Right lobe of liver (tissue), 4 donors: ENCODE data around the gene STH.

ENCODE experiments used
- CTCF ChIP-seq, 4 donors: fragments of 200-600 bp in 3 of 4; fragments of 450-650 bp in 1 of 4; IDR thresholded peaks; one replicate each; pipeline versions ENCODE4 v1.5.1 to v1.8.0; 2016 to 2022; ENCODE audit warnings: antibody characterized with exemption in 4 of 4, mild to moderate bottlenecking in 2 of 4
- POLR2A ChIP-seq: fragments of 450-650 bp; IDR thresholded peaks from one replicate; pipeline ENCODE4 v1.6.1; 2017; ENCODE audit warnings: antibody characterized with exemption, mild to moderate bottlenecking
- donor health status: DM: no; HTN: no; CAD: no.
- donor health status: DM: no; HTN: no; CAD: no.
- donor health status: DM: no; HTN: yes; CAD: no.

GRCh38 chr17:46025060-46025459, 26.0 kb downstream of the STH start:
- TF ChIP-seq CTCF (IDR thresholded peaks at IDR 0.05): no peak
- no peak for TF ChIP-seq POLR2A
